ENCODE measurements around the gene POLA1. TPM values are rescaled to one million over a fixed set of nuclear protein-coding genes. Genes with fewer than 3 reads are reported as not detected.

The POLA1 gene
- total RNA-seq, 1 donor from 2014 or later = 18.7 TPM

GRCh38 chrX:24955372-24955930 lies 261.7 kb downstream of the POLA1 start:
- Mint-ChIP-seq H3K9me3 (no peaks in the 10 kb centered on the region), H3K27me3 (no peaks in the 10 kb centered on the region), H3K27ac (no peak overlapping the region), H3K4me3 (no peak overlapping the region), H3K4me1 (no peaks in the 10 kb centered on the region), H3K36me3 (ENCODE audit: low read depth) (peaks cover 3% of the 10 kb centered on the region)
- TF ChIP-seq, protein P1, sequence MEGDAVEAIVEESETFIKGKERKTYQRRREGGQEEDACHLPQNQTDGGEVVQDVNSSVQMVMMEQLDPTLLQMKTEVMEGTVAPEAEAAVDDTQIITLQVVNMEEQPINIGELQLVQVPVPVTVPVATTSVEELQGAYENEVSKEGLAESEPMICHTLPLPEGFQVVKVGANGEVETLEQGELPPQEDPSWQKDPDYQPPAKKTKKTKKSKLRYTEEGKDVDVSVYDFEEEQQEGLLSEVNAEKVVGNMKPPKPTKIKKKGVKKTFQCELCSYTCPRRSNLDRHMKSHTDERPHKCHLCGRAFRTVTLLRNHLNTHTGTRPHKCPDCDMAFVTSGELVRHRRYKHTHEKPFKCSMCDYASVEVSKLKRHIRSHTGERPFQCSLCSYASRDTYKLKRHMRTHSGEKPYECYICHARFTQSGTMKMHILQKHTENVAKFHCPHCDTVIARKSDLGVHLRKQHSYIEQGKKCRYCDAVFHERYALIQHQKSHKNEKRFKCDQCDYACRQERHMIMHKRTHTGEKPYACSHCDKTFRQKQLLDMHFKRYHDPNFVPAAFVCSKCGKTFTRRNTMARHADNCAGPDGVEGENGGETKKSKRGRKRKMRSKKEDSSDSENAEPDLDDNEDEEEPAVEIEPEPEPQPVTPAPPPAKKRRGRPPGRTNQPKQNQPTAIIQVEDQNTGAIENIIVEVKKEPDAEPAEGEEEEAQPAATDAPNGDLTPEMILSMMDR (IDR thresholded peaks at IDR 0.05) = no peak
- ChIA-PET CTCF (no interaction called here), POLR2A (no interaction called here)
- DNase-seq (no peak), ATAC-seq (ENCODE audit: low read depth) (no peak)
- intact Hi-C loops (cut with micrococcal nuclease) = no loop called here

DNA sequence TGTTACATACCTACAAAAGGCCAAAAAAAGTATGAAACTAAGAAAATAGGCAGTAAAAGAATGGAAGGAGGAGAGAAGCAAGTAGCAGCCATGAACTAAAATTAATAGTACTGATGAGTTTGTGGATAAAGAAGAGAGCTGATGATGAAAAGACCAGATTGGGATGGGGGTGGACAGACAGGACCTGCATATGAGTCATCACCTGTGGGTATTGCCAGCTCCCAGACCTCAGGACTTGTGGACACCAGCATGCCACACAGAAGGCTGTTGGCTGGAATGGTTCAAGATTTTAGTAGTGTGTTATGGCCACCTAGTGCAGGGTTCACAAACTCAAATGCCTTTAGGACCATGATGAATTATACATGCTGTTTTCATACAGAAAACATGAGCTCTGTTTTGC lies 263.1 kb downstream of the POLA1 start:
- Mint-ChIP-seq H3K9me3 (no peaks in the 10 kb centered on the region), H3K4me1 (peaks cover 5% of the 10 kb centered on the region), H3K27me3 (no peaks in the 10 kb centered on the region), H3K4me3 (no peak overlapping the region), H3K36me3 (ENCODE audit: low read depth) (peaks cover 3% of the 10 kb centered on the region), H3K27ac (no peak overlapping the region)
- TF ChIP-seq, protein P1 (IDR thresholded peaks at IDR 0.05) = no peak
- intact Hi-C loops (cut with micrococcal nuclease) = no loop called here
- no peak for ATAC-seq (ENCODE audit: low read depth)
- POLR2A ChIA-PET = no interaction called here
- DNase-seq = no peak
- CTCF ChIA-PET = no interaction called here

- no peak overlapping the region for H3K27ac Mint-ChIP-seq
- peaks cover 5% of the 10 kb centered on the region for H3K4me1 Mint-ChIP-seq
- H3K4me3 Mint-ChIP-seq = no peak overlapping the region
- POLR2A ChIA-PET = no interaction called here
- DNase-seq (no peak), ATAC-seq (ENCODE audit: low read depth) (no peak)
- no peaks in the 10 kb centered on the region for H3K9me3 Mint-ChIP-seq
- H3K36me3 Mint-ChIP-seq (ENCODE audit: low read depth) = peaks cover 3% of the 10 kb centered on the region
- intact Hi-C loops (cut with micrococcal nuclease) = no loop called here
- H3K27me3 Mint-ChIP-seq = no peaks in the 10 kb centered on the region
- TF ChIP-seq, protein P1 (IDR thresholded peaks at IDR 0.05) = no peak
- CTCF ChIA-PET = no interaction called here
These were observed 268.1 kb downstream of the POLA1 start for GRCh38 chrX:24961809-24962208.

GRCh38 chrX:24963823-24964222 lies 270.1 kb downstream of the POLA1 start:
- DNase-seq (no peak), ATAC-seq (ENCODE audit: low read depth) (no peak)
- TF ChIP-seq, protein P1 (IDR thresholded peaks at IDR 0.05) = no peak
- ChIA-PET POLR2A (no interaction called here), CTCF (no interaction called here)
- Mint-ChIP-seq H3K4me1 (peaks cover 5% of the 10 kb centered on the region), H3K27ac (no peak overlapping the region), H3K36me3 (ENCODE audit: low read depth) (peaks cover 3% of the 10 kb centered on the region), H3K27me3 (no peaks in the 10 kb centered on the region), H3K9me3 (no peaks in the 10 kb centered on the region), H3K4me3 (no peak overlapping the region)
- intact Hi-C loops (cut with micrococcal nuclease) = no loop called here

DNA sequence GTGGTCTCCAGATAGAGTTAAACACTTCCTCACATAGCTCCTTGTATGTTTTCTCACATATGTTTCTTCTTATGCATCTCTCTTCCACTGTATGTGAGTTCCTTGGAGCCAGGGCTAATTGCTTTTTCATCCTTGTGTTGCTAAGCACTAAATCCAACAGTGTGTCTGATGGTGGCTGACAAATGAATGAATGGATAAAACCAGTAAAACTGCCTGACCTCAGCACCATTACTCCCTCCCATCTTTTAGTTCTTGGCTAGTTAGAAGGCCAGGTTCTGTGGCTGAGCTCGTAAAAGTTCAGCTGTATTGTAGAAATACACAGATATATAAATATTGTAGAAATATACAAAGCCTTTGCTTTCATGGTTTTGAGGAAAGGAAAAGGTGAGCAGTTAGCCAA lies 271.7 kb downstream of the POLA1 start:
- intact Hi-C loops (cut with micrococcal nuclease) = no loop called here
- no peaks in the 10 kb centered on the region for H3K9me3 Mint-ChIP-seq
- DNase-seq (no peak), ATAC-seq (ENCODE audit: low read depth) (no peak)
- ChIA-PET CTCF (no interaction called here), POLR2A (no interaction called here)
- no peaks in the 10 kb centered on the region for H3K27me3 Mint-ChIP-seq
- no peak overlapping the region for H3K27ac Mint-ChIP-seq
- TF ChIP-seq, protein P1 (IDR thresholded peaks at IDR 0.05) = no peak
- H3K4me1 Mint-ChIP-seq = peaks cover 5% of the 10 kb centered on the region
- H3K36me3 Mint-ChIP-seq (ENCODE audit: low read depth) = peaks cover 2% of the 10 kb centered on the region
- no peak overlapping the region for H3K4me3 Mint-ChIP-seq
